ENCODE measurements around the gene MAGI2.

MAGI2 gene

DNA sequence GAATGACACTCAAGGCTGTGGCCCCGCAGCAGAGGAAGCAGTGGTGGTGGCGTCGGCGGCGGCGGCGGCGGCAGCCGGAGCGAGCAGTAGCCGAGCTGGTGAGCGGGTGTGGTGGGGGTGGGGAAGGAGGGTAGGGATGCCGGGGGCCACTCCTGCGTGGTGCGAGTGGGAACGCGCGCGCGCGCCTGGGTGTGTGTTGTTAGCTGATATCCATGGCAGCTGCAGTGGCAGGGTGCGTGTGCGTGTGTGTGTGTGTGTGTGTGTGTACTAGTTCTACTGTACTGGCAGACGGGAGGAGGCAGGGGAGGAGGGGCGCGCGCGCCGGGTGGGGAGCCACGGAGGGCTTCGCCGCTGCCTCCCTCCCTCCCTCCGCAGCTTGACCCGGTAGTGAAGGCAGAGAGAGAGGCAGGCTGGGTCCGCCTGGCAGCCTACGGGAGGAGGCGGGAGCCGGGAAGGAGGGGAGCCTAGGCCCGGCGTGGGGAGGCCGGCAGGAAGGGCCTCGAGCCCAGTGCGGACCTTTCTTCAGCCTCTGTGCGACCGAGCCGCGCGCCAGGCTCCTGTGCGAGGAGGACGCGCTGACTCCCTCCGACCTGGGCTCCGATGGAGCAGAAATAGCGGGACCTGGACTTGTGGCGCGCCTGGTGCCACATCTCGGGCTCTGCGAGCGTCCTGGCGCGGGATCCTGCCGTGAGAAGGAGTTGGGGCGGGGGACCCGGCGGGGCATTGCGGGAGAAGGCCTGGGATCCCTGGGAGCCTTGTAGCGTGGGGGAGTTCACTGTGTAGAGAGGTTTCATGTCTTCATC is at the start of gene MAGI2:
Gene MAGI2 (minus strand): TSS at position 110 of the 803 bp plus-strand sequence. CDS start 347 bp downstream, outside the sequence.
- Histone ChIP-seq H3K4me1 (ENCODE audit: control insufficient read depth, insufficient read depth, low read length) (0 out of 2 replicates have a peak, but pooled peaks cover 6% of the 10 kb centered on the region), H3K9ac (ENCODE audit: low read length) (peak within 1 kb of the TSS; percentile 83), H3K27ac (ENCODE audit: low read depth, low read length) (no peak within 1 kb of the TSS), H3K9me3 (ENCODE audit: control insufficient read depth, insufficient read depth, low read depth, low read length) (no peaks in the 10 kb centered on the region), H3K4me3 (ENCODE audit: low read depth, low read length) (peak within 1 kb of the TSS; percentile 79), H3K36me3 (ENCODE audit: control insufficient read depth, insufficient read depth, low read length) (no peaks in the 10 kb centered on the region), H3K27me3 (ENCODE audit: control insufficient read depth, insufficient read depth, low read length) (peaks cover 83% of the 10 kb centered on the region)

DNA sequence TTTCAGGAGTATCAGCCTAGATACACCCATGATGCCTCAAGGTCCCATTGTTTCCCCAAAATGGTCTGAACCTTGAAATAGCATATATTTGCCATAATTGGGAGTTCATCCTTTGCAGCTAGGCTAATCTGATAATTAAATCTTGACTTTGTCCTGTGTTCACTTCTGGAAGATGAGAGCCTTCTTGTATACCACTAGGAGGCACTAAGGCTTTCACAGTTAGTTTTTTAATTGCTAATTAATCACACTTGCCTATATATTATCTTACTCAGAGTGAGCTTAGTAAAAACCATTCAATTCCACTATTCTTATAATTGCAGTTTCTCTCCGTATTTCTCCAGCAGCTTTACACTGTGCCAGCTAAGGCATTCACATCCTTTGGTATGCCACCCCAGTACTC is 48.7 kb upstream of the MAGI2 start:
- Histone ChIP-seq H3K9ac (ENCODE audit: low read length) (no peak overlapping the region), H3K4me3 (ENCODE audit: low read depth, low read length) (no peak overlapping the region), H3K4me1 (ENCODE audit: control insufficient read depth, insufficient read depth, low read length) (peaks cover 20% of the 10 kb centered on the region), H3K36me3 (ENCODE audit: control insufficient read depth, insufficient read depth, low read length) (no peaks in the 10 kb centered on the region), H3K27ac (ENCODE audit: low read depth, low read length) (no peak overlapping the region), H3K9me3 (ENCODE audit: control insufficient read depth, insufficient read depth, low read depth, low read length) (no peaks in the 10 kb centered on the region), H3K27me3 (ENCODE audit: control insufficient read depth, insufficient read depth, low read length) (no peaks in the 10 kb centered on the region)

DNA sequence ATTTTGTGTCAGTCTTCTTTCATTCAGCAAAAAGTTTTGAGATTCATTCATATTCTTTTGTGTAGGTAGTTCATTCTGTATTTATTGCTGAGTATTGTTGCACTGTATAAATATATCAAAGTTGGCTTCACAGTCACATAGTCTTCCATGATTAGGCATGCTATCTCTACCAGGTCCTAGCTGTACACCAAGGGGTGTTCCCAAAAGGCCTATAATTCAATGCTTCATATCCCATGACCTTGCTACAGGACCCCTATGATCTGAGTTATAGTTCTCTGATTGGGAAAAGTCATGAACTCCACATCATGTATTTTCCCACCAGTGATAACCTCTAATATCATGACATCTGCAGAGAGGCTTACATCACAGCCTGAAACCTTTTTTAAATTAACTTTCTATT is 47.3 kb upstream of the MAGI2 start:
- H3K9me3 ChIP-seq (ENCODE audit: control insufficient read depth, insufficient read depth, low read depth, low read length), result no peaks in the 10 kb centered on the region
- peaks cover 9% of the 10 kb centered on the region; the same call in 1 of the 2 replicates for H3K4me1 ChIP-seq (ENCODE audit: control insufficient read depth, insufficient read depth, low read length)
- H3K27ac ChIP-seq (ENCODE audit: low read depth, low read length), result no peak overlapping the region
- H3K27me3 ChIP-seq (ENCODE audit: control insufficient read depth, insufficient read depth, low read length), result no peaks in the 10 kb centered on the region
- H3K4me3 ChIP-seq (ENCODE audit: low read depth, low read length), result no peak overlapping the region
- H3K9ac ChIP-seq (ENCODE audit: low read length), result no peak overlapping the region
- H3K36me3 ChIP-seq (ENCODE audit: control insufficient read depth, insufficient read depth, low read length), result no peaks in the 10 kb centered on the region

DNA sequence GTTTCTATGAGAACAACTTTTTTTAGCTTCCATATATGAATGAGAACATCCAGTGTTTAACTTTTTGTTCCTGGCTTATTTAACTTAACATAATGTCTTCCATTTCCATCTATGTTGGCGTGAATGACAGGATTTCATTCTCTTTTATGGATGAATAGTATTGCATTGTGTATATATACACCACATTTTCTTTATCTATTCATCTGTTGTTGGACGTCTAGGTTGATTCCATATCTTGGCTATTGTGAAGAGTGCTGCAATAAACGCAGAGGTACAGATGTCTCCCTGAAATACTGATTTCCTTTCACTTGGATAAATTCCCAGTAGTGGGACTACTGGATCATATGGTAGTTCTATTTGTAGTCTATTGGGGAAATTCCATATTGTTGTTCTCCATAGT is 44.3 kb upstream of the MAGI2 start:
- no peaks in the 10 kb centered on the region for H3K4me1 ChIP-seq (ENCODE audit: control insufficient read depth, insufficient read depth, low read length)
- H3K4me3 ChIP-seq (ENCODE audit: low read depth, low read length), result no peak overlapping the region
- H3K9ac ChIP-seq (ENCODE audit: low read length), result no peak overlapping the region
- H3K9me3 ChIP-seq (ENCODE audit: control insufficient read depth, insufficient read depth, low read depth, low read length), result no peaks in the 10 kb centered on the region
- H3K27ac ChIP-seq (ENCODE audit: low read depth, low read length), result no peak overlapping the region
- H3K27me3 ChIP-seq (ENCODE audit: control insufficient read depth, insufficient read depth, low read length), result no peaks in the 10 kb centered on the region
- no peaks in the 10 kb centered on the region for H3K36me3 ChIP-seq (ENCODE audit: control insufficient read depth, insufficient read depth, low read length)

DNA sequence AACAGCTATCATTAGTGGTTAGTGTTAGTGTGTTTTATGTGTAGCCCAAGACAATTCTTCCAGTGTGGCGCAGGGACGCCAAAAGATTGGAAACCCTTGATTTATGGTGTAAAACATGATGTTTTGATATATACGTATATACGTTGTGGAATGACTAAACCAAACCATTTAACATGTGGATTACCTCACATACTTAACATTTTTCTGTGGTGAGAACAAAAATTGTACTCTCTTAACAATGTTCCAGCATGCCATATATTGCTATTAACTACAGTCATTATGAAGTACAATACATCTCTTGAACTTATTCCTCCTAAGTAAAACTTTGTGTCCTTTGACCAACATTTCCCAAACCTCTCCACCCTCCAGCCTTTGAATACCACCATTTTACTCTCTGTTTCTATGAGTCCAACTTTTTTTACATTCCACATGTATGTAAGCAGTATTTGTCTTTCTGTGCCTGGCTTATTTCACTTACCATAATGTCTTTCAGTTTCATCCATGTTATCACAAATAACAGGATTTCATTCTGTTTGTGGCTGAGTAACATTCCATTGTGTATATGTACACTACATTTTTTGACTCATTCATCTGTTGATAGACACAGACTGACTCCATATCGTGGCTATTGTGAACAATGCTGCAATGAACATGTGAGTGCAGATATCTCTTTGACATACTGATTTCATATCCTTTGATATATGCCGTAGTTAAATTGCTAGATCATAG is 42.2 kb upstream of the MAGI2 start:
- H3K27ac ChIP-seq (ENCODE audit: low read depth, low read length), result no peak overlapping the region
- H3K9me3 ChIP-seq (ENCODE audit: control insufficient read depth, insufficient read depth, low read depth, low read length), result no peaks in the 10 kb centered on the region
- no peak overlapping the region for H3K4me3 ChIP-seq (ENCODE audit: low read depth, low read length)
- no peaks in the 10 kb centered on the region for H3K36me3 ChIP-seq (ENCODE audit: control insufficient read depth, insufficient read depth, low read length)
- no peaks in the 10 kb centered on the region for H3K4me1 ChIP-seq (ENCODE audit: control insufficient read depth, insufficient read depth, low read length)
- H3K9ac ChIP-seq (ENCODE audit: low read length), result no peak overlapping the region
- no peaks in the 10 kb centered on the region for H3K27me3 ChIP-seq (ENCODE audit: control insufficient read depth, insufficient read depth, low read length)

DNA sequence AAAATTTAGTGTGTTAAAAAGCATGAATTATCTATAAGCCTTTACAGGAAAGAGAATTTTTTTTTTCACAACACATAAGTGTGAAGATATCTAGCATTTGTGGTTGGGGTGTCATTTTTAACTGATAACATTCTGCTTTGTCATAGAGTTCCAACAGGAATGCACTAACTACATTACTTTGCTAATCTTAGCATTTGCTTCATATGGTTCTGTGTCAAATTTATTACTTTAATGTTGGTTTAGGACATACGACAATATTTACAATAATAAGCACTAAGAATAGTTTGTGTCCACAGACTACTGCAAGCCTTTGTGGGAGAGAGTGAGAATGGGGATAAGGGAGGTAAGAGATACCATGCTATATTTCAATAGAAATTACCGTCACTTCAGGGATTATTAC is 40.6 kb upstream of the MAGI2 start:
- H3K9me3 ChIP-seq (ENCODE audit: control insufficient read depth, insufficient read depth, low read depth, low read length), result no peaks in the 10 kb centered on the region
- H3K4me1 ChIP-seq (ENCODE audit: control insufficient read depth, insufficient read depth, low read length), result no peaks in the 10 kb centered on the region
- no peak overlapping the region for H3K9ac ChIP-seq (ENCODE audit: low read length)
- H3K27me3 ChIP-seq (ENCODE audit: control insufficient read depth, insufficient read depth, low read length), result no peaks in the 10 kb centered on the region
- H3K4me3 ChIP-seq (ENCODE audit: low read depth, low read length), result no peak overlapping the region
- H3K27ac ChIP-seq (ENCODE audit: low read depth, low read length), result no peak overlapping the region
- H3K36me3 ChIP-seq (ENCODE audit: control insufficient read depth, insufficient read depth, low read length), result no peaks in the 10 kb centered on the region

DNA sequence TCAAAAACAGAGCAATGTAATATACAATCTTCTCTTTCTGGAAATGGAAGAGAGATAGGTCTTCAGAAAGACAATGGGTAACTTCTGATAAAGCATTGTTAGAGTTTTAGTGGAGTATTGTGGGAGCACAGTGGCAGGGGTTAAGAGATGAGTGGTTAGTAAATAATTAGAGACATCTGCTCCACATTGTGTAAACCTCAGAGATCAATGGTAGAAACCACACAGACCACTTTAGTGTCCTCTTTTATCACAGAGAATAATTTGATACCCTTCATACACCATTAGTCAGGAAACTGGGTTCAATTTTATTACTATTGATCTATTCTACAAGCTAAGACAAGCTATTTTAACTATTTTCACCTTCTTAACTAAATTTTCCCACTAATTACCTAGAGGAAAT is 35.9 kb upstream of the MAGI2 start:
- Histone ChIP-seq H3K36me3 (ENCODE audit: control insufficient read depth, insufficient read depth, low read length) (no peaks in the 10 kb centered on the region), H3K4me3 (ENCODE audit: low read depth, low read length) (no peak overlapping the region), H3K9me3 (ENCODE audit: control insufficient read depth, insufficient read depth, low read depth, low read length) (no peaks in the 10 kb centered on the region), H3K9ac (ENCODE audit: low read length) (no peak overlapping the region), H3K27me3 (ENCODE audit: control insufficient read depth, insufficient read depth, low read length) (no peaks in the 10 kb centered on the region), H3K27ac (ENCODE audit: low read depth, low read length) (no peak overlapping the region), H3K4me1 (ENCODE audit: control insufficient read depth, insufficient read depth, low read length) (no peaks in the 10 kb centered on the region)

DNA sequence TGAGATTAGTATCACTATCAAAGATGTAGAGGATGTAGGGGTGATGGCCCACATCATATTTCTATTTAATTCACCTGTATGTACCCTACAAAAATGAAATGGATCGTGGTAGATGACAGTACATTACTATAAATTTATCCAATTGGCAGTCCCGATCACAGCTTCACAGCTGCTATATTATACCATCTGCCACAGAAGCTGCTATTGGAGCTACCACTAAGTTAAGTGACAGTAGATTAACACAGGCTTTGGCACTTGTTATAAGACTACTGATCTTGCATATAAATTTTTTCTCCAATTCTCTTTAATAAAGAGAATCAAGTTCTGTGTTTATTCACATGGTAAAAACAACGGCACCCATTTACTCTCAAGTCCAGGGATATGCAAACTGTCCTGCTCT is 24.9 kb upstream of the MAGI2 start:
- no peak overlapping the region for H3K4me3 ChIP-seq (ENCODE audit: low read depth, low read length)
- H3K27ac ChIP-seq (ENCODE audit: low read depth, low read length), result no peak overlapping the region
- no peaks in the 10 kb centered on the region for H3K4me1 ChIP-seq (ENCODE audit: control insufficient read depth, insufficient read depth, low read length)
- no peaks in the 10 kb centered on the region for H3K9me3 ChIP-seq (ENCODE audit: control insufficient read depth, insufficient read depth, low read depth, low read length)
- no peaks in the 10 kb centered on the region for H3K36me3 ChIP-seq (ENCODE audit: control insufficient read depth, insufficient read depth, low read length)
- H3K27me3 ChIP-seq (ENCODE audit: control insufficient read depth, insufficient read depth, low read length), result no peaks in the 10 kb centered on the region
- no peak overlapping the region for H3K9ac ChIP-seq (ENCODE audit: low read length)

DNA sequence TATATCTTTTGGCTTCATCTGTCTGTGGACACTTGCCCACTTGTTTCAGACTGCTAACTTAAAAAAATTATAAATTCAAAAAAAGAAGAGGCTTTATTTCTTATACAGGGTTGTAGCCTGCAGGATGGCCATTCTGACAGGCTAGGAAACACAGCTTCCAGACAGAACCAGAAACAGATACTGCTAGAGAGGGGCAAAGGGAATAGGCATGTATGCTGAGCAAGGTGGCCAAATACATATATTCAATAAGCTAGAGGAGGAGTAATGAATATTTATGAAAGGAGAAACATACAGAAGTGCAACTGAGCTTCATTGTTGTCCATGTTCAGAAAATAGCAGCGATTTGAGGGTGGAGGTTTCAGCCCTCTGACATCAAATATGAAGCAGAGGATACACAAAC is 22.0 kb upstream of the MAGI2 start:
- Histone ChIP-seq H3K9ac (ENCODE audit: low read length) (no peak overlapping the region), H3K4me1 (ENCODE audit: control insufficient read depth, insufficient read depth, low read length) (no peaks in the 10 kb centered on the region), H3K27ac (ENCODE audit: low read depth, low read length) (no peak overlapping the region), H3K27me3 (ENCODE audit: control insufficient read depth, insufficient read depth, low read length) (no peaks in the 10 kb centered on the region), H3K9me3 (ENCODE audit: control insufficient read depth, insufficient read depth, low read depth, low read length) (no peaks in the 10 kb centered on the region), H3K4me3 (ENCODE audit: low read depth, low read length) (no peak overlapping the region), H3K36me3 (ENCODE audit: control insufficient read depth, insufficient read depth, low read length) (no peaks in the 10 kb centered on the region)

DNA sequence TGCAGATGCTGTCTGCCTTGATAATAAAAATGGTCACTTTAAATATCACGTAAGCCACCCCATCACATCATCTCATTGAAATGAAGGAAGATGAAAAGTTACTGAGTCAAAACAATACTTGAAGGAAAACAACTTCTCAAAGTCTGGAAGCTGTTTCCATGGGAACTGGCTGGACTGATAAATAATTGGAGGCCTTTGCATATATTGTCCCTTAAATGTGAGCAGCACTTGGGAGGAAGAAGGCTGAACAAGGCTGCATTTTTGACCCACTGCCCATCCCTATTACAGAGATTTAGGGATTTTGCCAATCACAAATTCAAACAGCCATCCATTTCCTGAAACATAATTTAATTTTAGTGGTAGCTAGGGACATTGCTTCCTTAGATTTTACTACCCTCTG is 18.2 kb upstream of the MAGI2 start:
- Histone ChIP-seq H3K9ac (ENCODE audit: low read length) (no peak overlapping the region), H3K9me3 (ENCODE audit: control insufficient read depth, insufficient read depth, low read depth, low read length) (no peaks in the 10 kb centered on the region), H3K27me3 (ENCODE audit: control insufficient read depth, insufficient read depth, low read length) (no peaks in the 10 kb centered on the region), H3K4me1 (ENCODE audit: control insufficient read depth, insufficient read depth, low read length) (no peaks in the 10 kb centered on the region), H3K27ac (ENCODE audit: low read depth, low read length) (no peak overlapping the region), H3K36me3 (ENCODE audit: control insufficient read depth, insufficient read depth, low read length) (no peaks in the 10 kb centered on the region), H3K4me3 (ENCODE audit: low read depth, low read length) (no peak overlapping the region)

DNA sequence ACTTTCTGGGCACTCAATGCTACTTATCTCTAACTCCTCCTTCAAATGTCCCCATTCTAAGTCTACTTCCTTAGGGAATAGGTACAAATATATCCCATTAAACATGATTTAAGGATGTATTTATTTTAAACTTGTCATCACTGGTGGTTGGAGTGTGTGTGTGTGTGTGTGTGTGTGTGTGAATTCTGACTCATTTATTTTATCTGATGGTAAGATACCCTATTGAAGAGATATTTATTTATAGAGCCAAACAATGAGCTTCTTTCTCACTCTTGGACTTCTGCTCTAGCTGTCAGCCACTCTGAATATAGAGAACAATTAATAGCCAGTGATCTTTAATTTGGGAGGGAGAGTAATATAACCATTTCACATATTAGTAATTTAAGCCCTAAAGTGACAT is 17.8 kb upstream of the MAGI2 start:
- no peaks in the 10 kb centered on the region for H3K9me3 ChIP-seq (ENCODE audit: control insufficient read depth, insufficient read depth, low read depth, low read length)
- no peak overlapping the region for H3K27ac ChIP-seq (ENCODE audit: low read depth, low read length)
- no peaks in the 10 kb centered on the region for H3K4me1 ChIP-seq (ENCODE audit: control insufficient read depth, insufficient read depth, low read length)
- no peaks in the 10 kb centered on the region for H3K27me3 ChIP-seq (ENCODE audit: control insufficient read depth, insufficient read depth, low read length)
- H3K36me3 ChIP-seq (ENCODE audit: control insufficient read depth, insufficient read depth, low read length), result no peaks in the 10 kb centered on the region
- no peak overlapping the region for H3K9ac ChIP-seq (ENCODE audit: low read length)
- no peak overlapping the region for H3K4me3 ChIP-seq (ENCODE audit: low read depth, low read length)

All from HUES6 (cell line).